Measurements from ENCODE around the gene TMCO4.
A peak's percentile ranks its signal among the peaks of the same experiment; 100 is the strongest.

The TMCO4 gene

GRCh38 chr1:19812875-19813642 lies 13.3 kb upstream of the TMCO4 start:
- DNase-seq: no peak

- peak in 1 of 2 experiments; percentile 53 for DNase-seq
These were observed 11.6 kb upstream of the TMCO4 start for GRCh38 chr1:19811206-19811851.

- DNase-seq: no peak
These were observed 9.5 kb upstream of the TMCO4 start for GRCh38 chr1:19809044-19809750.

GRCh38 chr1:19808351-19808750 lies 8.6 kb upstream of the TMCO4 start:
- DNase-seq: no peak

GRCh38 chr1:19804831-19805251 lies 5.1 kb upstream of the TMCO4 start:
- DNase-seq: no peak

GRCh38 chr1:19802269-19802668 lies 2.6 kb upstream of the TMCO4 start:
- no peak for DNase-seq

GRCh38 chr1:19800076-19800804 lies 524 bp upstream of the TMCO4 start:
- DNase-seq: peak in 1 of 2 experiments; percentile 63

- peak in 1 of 2 experiments; percentile 10 for DNase-seq
These were observed 1.1 kb downstream of the TMCO4 start for GRCh38 chr1:19798486-19799229.

GRCh38 chr1:19797827-19798226 lies 1.9 kb downstream of the TMCO4 start:
- no peak for DNase-seq

GRCh38 chr1:19794583-19794982 lies 5.1 kb downstream of the TMCO4 start:
- no peak for DNase-seq

GRCh38 chr1:19793360-19794046 lies 6.2 kb downstream of the TMCO4 start:
- DNase-seq: no peak

- no peak for DNase-seq
These were observed 7.3 kb downstream of the TMCO4 start for GRCh38 chr1:19792237-19793002.

GRCh38 chr1:19790061-19790975 lies 9.4 kb downstream of the TMCO4 start:
- peak; percentile 47 to 87 for DNase-seq

- DNase-seq: peak; percentile 65 to 84
These were observed 12.7 kb downstream of the TMCO4 start for GRCh38 chr1:19786988-19787423.

- no peak for DNase-seq
These were observed 14.1 kb downstream of the TMCO4 start for GRCh38 chr1:19785660-19786059.

- DNase-seq: no peak
These were observed 19.3 kb downstream of the TMCO4 start for GRCh38 chr1:19780267-19780877.

GRCh38 chr1:19776933-19777332 lies 22.8 kb downstream of the TMCO4 start:
- DNase-seq: no peak

GRCh38 chr1:19776287-19776686 lies 23.4 kb downstream of the TMCO4 start:
- DNase-seq: no peak

- DNase-seq: no peak
These were observed 23.9 kb downstream of the TMCO4 start for GRCh38 chr1:19775831-19776230.

All from NCI-H526 (cell line).